HG03066 (cell line): Measurements from ENCODE around the gene FBXO41.
"Not testable (repeated sequence)": the region's sequence is repeated elsewhere in the genome, so short reads cannot be mapped to it uniquely, and the experiment has no call there.

Experiments used
- ATAC-seq: cut with Tn5 transposase; IDR thresholded peaks from one replicate; pipeline ENCODE4 v1.9.1; 2021; ENCODE audit warnings: low read depth; ENCODE audit not compliant: unreplicated experiment

Gene FBXO41

DNA sequence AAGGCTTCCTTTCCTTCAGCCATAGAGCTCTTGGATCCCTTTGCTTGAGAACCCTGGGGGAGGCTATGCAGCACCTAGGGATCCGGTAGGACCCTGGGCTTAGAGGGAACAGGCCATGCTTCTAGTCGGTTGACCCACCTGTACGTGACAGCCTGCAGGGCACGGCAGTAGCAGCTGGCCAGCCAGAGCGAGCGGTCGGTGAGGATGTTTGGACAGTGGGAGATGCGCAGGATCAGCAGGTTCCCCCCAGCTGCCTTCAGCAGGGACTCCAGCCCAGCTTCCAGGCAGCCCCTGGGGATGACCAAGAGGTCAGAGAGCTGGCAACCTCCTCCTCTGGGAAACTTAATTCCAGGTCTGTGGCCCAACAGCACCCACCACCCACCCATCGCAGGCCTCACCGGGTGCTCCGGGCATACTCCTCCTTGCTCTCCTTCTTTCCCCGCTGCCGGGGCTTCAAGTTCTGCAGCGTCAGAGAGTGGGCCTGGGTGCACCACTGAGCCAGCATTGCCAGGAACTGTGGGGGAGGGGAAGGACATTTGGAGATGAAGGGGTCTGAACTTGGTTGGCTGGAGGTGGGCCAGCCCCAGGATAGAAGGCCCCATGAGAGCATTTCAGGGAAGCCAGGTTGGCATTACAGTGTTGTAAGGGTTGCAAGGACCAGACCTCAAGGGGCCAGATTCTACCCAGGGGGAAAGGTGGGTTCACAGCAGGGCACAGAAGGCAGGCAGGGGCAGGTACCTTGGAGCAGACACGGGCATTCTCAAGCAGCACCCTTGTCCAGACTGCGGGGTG lies 20.5 kb downstream of the FBXO41 start:
- ATAC-seq, result no peak

DNA sequence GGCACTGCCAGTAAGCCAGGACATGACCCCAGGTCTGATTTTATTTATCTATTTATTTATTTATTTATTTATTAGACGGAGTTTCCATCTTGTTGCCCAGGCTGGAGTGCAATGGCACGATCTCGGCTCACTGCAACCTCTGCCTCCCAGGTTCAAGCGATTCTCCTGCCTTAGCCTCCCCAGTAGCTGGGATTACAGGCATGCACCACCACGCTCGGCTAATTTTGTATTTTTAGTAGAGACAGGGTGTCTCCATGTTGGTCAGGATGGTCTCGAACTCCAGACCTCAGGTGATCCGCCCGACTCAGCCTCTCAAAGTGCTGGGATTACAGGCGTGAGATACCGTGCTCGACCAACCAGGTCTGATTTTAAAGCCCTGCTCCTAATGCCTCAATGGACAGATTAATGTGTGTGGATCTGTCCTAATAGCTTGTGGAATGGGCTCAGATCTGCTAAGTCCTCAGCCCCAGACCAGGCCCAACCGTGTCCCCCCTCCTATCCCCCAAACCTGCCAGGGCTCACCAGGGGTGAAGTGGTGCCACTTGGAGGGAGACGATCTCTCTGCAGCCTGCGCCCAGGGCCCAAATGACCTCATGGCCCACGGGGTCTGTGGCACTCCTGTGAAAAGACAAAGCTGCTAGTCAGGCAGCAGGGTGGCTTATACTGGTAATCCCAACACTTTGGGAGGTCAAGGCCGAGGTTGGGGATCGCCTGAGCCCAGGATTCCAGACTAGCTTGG lies 21.4 kb downstream of the FBXO41 start:
- ATAC-seq, result not testable (repeated sequence)

DNA sequence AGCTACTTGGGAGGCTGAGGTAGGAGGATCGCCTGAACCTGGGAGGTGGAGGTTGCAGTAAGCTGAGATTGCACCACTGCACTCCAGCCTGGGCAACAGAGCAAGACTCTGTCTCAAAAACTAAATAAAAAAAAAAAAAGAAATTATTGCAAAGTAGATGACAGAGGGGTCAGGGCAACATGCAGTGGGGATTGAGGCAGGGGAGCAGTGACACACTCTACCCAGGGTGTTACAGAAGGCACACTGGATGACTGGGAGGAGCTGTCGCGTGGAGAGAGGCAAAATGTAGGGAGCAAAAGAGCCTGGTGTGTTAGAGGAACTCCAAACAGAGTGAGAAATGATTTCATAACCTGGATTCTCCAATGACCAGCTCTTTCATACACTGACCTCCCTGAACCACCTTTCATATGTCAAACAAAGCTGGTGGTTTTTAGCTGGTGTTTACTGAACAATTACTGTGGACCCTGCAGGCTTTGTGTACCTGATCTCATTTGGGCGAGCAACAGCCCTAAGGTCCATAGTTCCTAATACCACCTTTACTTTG lies 22.1 kb downstream of the FBXO41 start:
- ATAC-seq, result no peak

DNA sequence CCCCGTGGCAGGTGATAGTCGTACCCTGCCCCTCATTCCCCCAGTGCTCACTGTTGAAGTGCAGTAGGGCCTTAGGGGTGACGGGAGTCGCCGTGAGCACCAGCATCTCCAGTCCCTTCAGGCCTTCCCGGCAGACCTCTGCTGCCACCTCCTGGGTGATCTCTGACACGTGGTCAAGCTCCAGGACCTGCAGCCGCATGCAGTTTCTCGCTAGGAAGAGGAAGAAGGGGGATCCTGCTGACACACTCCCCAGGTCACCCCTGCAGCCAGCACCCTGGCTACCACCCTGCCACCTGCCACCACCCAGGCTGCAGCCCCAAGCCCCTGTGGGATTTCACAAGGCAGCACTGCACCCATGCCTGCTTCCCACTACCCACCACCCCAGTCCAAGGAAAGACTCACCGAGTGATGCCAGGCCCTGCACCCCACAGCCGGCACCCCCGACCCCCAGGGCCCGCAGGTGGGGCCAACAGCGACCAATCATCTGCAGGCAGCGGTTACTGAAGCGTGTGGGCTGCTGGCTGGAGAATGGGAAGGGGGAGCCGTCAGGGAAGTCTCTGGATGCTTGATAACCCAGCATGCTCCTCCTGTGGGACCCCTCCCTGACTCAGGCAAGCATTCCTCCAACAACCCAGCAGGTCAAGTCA lies 23.8 kb downstream of the FBXO41 start:
- ATAC-seq, result no peak

DNA sequence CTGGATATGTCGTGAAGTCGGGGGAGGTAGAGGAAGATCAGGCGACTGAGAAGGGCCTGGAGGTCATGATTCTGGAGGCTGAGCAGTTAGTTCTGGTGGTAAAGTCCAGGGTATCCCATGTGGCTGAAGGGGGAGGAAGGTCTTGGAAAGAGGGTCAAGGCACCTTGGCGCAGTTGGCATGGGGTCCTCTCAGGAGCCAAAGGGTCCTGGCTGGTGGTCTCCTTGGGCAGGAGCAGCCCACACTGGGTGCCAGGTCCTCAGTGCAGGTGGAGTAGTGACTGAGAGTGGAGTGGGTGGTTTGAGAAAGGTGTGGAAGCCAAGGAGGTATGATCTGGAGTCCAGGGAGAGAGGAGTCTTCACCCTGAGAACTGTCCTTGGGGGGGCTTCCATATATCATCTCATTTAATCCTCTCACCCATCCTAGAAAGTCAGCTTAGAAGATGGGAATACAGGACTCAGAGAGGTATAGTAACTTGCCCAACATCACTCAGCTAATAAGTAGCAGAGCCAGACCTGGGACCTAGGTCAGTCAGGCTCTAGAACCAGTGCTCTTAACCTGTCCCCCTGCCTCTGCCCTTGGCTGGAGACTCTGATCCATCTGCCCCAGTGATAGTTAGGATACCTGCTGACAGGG lies 24.5 kb downstream of the FBXO41 start:
- no peak for ATAC-seq

DNA sequence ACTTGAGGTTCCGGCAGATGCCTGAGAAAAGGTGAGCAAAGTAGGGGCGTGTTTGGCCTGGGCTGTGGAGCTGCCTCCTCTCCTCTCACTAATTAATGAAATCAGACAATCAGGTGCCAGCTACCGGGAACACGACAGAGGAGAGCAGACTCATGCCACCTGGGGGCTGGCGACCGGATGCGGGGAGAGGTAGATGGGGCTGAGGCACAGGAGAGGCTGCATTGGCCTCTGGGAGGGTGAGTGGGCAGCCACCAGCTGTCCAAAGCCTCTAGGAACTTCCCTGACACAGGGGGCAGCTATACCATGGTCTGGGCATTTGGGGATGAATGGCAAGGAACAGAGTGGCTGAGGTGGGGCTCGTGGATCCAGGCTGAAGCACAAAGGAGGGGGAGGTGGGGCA lies 25.0 kb downstream of the FBXO41 start:
- no peak for ATAC-seq

DNA sequence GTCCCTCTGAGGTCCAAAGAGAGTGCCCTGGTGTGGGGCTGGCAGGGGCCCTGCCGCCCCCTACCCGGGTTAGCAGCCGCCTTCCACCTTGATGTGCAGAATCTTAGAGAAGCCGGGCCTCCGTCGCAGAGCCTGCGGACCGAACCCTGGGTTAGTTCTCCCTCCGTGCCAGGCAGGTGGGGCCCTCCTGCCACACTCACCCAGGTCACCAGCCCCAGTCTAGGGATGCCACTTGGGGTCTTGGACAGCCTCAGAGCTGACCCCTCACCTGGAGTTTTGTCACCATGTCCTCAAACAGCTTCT lies 25.4 kb downstream of the FBXO41 start:
- ATAC-seq, result no peak

DNA sequence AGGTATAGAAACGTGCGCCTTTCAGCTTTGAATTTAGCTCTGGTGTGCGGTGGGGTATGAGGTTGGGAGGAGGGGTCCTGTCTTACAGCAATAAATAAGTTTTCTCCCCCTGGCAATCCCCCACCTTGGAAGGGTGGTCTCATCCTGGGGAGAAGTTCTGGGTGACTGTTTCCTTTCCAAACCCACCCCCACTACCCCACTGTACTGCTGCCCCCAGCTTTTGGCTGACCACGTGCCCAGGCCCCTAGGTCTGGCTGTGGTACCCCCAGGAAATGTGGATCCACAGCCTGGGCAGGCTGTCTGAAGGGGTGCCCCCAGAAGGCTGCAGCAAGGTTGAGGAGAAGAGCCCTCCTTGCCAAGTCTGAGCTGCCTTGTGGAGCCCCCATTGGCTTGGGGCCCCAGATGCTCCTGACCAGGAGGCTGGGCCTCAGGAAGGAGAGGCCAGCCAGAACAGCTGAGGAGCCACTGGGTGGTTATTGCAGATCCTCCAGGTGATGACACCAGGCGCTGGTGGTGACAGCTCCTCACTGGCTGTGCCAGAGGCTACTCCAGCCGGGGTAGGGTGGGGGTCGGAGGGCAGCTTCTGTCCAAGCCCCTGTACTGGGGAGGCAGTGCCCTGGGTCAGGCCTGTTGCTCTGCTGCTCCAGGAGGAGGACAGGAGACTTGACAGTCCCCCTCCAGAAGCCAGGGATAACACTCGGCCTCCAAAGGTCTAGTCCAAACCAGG lies 25.9 kb downstream of the FBXO41 start:
- ATAC-seq, result no peak

DNA sequence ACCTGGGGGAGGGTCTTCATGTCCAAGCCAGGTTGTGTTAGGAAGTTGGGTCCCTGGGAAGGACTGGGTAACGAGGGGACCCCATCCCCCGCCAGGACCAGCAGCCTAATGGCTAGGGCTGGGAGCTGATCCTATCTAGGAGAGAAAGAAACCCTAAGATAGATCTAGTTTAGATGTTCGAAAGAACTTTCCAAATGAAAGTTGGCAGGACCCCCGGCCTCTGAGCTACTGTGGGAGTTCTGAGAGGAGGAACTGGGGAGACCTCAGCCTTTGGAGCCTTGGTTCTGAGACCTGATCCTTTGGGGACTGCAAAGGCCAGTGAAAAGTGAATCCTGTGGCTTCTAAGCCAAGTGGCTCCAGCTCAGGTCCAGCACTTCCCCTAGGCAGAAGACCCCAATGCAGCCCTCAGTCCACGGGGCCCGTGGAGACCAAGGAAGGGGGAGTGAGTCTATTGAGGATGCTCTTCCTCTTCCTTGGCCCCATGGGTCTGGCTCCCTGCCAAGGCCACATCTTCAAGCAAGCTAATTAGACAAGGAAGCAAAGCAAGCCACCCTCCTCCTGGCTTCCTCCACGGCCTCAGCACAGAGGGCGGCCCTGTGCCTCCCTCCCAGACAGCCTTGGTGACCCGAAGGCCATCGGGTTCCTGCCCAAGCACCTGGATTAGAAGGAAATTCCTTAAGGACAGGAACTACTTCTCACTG lies 26.7 kb downstream of the FBXO41 start:
- no peak for ATAC-seq

DNA sequence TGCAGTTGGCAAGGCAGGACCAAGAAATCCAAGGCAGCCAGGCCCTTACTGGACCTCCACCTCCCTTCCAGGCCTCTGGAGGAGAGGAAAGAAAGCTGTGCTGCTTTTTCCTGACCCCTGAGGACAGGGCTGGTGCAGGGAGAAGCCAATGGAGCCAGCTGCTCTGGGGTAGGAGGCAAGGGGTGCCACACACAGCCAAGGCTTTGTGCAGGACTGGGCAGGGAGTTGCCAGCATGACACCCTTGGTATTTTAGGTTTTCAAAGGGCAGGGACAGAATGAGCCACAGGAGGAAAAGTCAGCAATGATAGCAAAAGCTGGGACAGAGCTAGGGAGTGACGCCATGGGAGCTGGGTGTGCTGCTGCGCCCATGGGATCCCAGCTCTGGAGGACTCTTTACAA lies 27.3 kb downstream of the FBXO41 start:
- ATAC-seq, result no peak

DNA sequence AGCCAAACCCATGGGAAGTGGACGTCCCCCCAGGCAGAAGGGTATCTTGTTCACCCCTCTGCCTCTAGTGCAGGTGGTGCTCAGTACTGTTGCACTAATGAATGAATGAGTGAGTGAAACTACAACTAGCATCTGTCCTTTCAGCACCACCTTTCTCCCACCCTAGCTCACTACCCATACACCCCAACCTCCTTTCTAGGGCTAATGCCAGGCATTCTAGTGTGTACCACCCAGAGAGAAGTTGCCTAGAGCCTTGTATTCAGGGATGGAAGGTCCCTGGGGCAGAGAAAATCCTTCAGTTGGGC lies 27.7 kb downstream of the FBXO41 start:
- ATAC-seq, result no peak

DNA sequence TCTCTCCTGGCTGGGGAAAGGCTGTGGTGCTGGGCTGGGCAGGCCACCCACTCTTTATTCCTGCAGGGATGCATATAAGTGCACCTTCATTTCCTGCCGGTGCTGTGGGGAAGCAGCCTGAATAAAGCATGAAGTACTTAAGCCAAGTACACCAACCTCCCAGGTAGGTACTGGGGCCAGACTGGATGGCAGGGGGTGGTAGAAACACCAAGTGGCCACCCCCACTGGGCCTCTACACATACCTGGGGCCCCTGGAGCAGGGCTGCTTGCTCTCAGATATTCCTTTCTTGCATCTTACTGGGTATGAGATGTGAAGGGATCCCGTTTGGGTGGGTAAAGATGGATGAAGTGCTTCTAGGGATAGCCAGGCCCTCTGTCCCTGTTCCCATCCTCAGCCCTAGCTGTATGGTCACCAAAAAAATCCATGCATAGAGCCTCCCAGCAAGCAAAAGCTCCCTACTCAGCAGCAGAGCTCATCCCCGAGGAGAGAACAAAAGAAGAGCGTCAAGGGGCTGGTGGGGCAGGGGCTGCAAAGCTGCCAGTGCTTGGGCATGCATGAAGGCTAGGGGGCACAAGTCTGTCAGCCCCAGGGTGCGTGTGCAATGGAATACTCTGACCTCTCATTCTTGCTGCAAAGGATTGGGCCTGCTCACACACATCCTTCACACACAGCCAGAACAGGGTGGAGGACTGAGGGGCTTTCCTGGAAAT lies 28.2 kb downstream of the FBXO41 start:
- ATAC-seq, result no peak

DNA sequence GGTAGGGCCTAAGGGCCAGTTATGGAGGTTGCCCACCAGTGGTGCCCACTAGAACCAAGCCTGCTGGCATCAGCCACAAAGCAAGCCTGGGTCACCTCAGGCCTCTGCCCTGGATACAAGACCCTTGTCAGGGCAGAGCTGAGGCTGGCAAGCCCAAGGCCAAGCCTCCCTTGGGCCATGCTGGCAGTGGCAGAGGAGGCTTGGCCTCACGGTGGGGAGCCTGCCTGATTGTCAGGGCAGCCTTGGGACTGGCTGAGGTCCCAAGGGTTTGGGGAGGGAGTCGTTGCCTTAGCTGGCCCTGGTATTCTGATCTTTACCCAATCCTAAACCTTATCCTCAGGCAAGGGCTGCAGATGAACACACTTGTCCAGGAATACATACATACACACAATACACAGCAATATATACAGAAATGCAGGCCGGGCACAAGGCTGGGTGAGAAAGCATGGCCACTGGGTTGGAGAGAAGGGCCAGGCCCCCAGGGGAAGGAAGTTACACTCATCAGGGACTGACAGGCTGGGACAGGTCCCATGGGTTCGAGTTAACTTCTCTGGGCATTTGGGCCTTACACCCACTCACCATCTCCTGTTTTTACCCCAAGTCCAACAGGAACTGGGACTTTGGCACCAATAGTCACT lies 29.2 kb downstream of the FBXO41 start:
- ATAC-seq, result no peak

DNA sequence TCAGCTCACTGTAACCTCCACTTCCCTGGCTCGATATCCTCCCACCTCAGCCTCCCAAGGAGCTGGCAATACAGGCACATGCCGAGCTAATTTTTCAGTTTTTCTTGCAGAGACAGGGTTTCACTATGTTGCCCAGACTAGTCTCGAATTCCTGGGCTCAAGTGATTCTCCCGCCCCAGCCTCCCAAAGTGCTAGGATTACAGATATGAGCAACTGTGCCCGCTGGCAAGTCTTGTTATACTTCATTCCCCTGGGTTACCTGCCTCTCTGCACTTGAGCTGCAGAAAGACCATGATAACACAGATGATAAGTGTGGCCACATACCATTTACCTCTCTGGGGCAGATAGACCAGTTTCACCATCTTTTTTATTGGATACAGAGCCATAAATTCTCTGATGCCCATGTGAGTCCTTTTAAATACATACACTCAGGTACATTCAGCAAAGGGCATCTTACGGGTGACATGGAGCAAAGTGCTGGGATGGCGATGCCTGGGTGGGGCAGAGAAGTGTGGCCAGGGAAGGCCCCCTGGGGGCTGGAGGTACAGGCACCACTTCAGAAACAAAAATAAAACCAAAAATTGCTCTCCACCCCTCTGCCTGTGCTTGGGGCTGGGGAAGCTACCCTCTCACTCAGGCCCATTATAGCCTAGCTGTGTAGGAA lies 29.8 kb downstream of the FBXO41 start:
- no peak for ATAC-seq

DNA sequence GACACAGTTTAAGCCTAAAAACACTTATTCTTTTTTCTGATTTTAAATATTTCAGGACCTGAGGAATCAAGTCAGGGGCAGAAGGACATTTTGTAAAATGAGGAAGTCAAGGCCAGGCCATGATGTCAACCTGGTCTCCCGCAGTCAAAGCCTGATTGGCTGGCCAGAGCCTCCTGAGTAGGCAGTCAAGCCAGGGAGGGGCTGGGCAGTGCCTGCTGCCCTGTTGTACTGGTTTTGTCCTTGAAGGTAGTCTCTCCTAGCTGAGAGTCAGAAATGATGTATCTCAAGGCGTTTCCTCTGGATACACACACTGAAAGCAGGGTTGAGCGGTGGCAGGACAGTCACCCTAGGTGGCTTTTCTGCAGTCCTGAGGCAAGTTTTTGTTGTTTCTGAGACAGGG lies 30.4 kb downstream of the FBXO41 start:
- ATAC-seq, result no peak

DNA sequence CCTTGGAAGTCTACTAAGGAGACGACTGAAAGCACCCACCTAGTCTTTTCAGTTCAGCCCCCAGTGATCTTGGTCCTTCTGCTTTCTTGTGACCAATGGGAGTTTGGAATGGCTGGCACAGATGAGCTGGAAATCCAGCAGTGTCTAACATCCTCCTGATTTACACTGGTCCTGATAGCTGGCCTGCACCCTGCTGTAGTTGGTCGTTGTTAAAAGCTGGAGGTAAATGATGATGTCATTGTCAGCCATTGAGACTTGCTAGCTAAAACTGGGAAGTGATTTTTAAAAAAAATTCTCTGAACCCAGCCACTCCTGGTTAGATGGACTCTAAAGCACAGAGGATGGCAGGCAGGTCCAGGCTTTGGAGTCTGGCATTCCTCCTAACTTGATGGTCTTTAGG lies 30.9 kb downstream of the FBXO41 start:
- ATAC-seq, result no peak

DNA sequence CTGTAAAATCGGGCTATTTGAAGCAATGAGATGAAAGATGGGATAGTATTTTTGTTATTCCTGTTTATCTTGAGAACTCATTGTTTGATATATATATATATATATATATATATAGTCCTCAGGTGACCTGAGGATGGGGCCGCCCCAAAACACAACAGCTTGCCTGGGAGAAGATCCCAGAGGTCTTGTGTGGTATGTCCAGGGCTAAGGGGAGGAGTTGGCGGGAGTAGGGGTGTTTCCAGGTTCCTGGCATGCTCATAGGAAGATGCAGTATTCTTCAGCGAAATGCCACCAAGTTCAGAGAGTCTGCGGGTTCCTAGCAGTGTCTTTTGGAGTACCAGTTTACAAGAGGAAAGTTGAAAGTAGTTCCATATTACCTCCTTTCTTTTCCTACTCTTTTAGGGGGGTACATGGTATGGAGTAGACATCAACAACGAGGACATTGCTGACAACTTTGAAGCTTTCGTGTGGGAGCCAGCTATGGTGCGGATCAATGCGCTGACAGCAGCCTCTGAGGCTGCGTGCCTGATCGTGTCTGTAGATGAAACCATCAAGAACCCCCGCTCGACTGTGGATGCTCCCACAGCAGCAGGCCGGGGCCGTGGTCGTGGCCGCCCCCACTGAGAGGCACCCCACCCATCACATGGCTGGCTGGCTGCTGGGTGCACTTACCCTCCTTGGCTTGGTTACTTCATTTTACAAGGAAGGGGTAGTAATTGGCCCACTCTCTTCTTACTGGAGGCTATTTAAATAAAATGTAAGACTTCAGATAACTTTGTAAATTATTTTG lies 31.8 kb downstream of the FBXO41 start:
- no peak for ATAC-seq
